ENCODE measurements around the gene ALDH1L1. TPM values are rescaled to one million over a fixed set of nuclear protein-coding genes. Genes with fewer than 3 reads are reported as not detected.

Gene ALDH1L1
- total RNA-seq, 1 donor from 2014 or later, result 5.0 TPM

DNA sequence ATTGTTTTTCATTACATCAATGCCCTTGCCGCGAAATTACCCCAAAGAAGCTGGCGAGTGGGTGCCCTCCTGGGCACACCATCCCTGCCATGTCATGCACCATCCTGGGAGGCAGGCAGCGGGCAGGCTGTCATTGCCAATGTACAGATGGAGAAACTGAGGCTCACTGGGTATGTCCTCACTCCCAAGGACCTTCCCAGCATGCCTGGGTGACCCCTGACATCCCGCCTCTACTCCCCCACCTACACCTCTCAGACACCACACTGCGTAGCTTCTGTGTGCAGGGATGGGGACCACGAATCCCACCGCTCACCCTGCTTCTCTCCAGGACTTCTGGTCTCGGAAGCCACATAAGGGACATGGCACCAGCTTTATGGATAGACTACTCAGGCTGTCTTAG is 55.5 kb downstream of the ALDH1L1 start:
- peak; percentile 24 for DNase-seq (ENCODE audit: extremely low spot score, unreplicated experiment)
- no peak for TF ChIP-seq CTCF (conservative IDR thresholded peaks at IDR 0.05)
- H3K4me3 Mint-ChIP-seq, result no peak overlapping the region

GRCh38 chr3:126124148-126124868 is 56.1 kb downstream of the ALDH1L1 start:
- no peak for TF ChIP-seq CTCF (conservative IDR thresholded peaks at IDR 0.05)
- Mint-ChIP-seq H3K27ac (no peak overlapping the region), H3K9me3 (peaks cover 4% of the 10 kb centered on the region), H3K36me3 (no peaks in the 10 kb centered on the region), H3K27me3 (no peaks in the 10 kb centered on the region), H3K4me3 (no peak overlapping the region), H3K4me1 (ENCODE audit: unreplicated experiment) (no peaks in the 10 kb centered on the region)
- DNase-seq (ENCODE audit: extremely low spot score, unreplicated experiment), result peak; percentile 56

More for the DNA sequence above, 55.5 kb downstream of the ALDH1L1 start:
- Mint-ChIP-seq H3K4me1 (ENCODE audit: unreplicated experiment) (no peaks in the 10 kb centered on the region), H3K27ac (no peak overlapping the region), H3K36me3 (no peaks in the 10 kb centered on the region), H3K27me3 (no peaks in the 10 kb centered on the region), H3K9me3 (no peaks in the 10 kb centered on the region)

- Mint-ChIP-seq H3K36me3 (no peaks in the 10 kb centered on the region), H3K4me1 (ENCODE audit: unreplicated experiment) (no peaks in the 10 kb centered on the region), H3K27ac (no peak overlapping the region), H3K9me3 (peaks cover 8% of the 10 kb centered on the region), H3K27me3 (no peaks in the 10 kb centered on the region), H3K4me3 (no peak overlapping the region)
- DNase-seq (ENCODE audit: extremely low spot score, unreplicated experiment), result peak; percentile 37
- no peak for TF ChIP-seq CTCF (conservative IDR thresholded peaks at IDR 0.05)
Observed at GRCh38 chr3:126121632-126122031, 58.8 kb downstream of the ALDH1L1 start.

DNA sequence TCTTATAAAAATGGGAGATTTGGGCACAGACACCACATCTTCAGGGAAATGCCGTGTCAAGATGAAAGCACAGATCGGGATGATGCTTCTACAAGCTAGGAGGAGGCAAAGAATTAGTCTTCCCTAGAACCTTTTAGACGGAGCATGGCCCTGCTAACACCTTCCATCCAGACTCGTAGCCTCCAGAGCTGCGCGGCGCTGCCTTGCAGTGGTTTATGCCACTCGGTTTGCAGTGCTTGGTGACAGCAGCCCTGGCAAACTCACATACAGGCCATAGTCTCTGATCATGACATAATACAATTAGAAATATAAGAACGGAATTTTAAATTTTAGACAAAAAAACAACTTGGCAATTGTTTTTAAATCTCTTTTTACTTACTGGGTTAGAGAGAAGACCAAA is 59.3 kb downstream of the ALDH1L1 start:
- H3K4me1 Mint-ChIP-seq (ENCODE audit: unreplicated experiment), result no peaks in the 10 kb centered on the region
- H3K27me3 Mint-ChIP-seq, result no peaks in the 10 kb centered on the region
- peak; percentile 39 for DNase-seq (ENCODE audit: extremely low spot score, unreplicated experiment)
- no peaks in the 10 kb centered on the region for H3K36me3 Mint-ChIP-seq
- H3K9me3 Mint-ChIP-seq, result peaks cover 8% of the 10 kb centered on the region
- no peak overlapping the region for H3K27ac Mint-ChIP-seq
- H3K4me3 Mint-ChIP-seq, result no peak overlapping the region
- TF ChIP-seq CTCF (conservative IDR thresholded peaks at IDR 0.05), result no peak

DNA sequence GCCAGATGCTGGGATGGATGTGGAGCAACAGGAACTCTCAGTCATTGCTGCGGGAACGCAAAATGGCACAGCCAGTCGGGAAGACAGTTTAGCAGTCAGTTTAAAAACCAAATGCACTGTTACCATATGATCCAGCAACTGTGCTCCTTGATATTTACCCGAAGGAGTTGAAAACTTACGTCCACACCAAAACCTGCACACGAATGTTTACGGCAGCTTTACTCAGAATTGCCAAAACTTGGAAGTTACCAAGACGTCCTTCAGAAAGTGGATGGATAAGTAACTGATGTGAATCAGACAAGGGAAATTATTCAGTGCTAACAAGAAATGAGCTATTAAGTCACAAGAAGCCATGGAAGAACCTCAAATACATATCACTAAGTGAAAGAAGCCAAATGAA is 60.4 kb downstream of the ALDH1L1 start:
- Mint-ChIP-seq H3K36me3 (no peaks in the 10 kb centered on the region), H3K27me3 (no peaks in the 10 kb centered on the region), H3K9me3 (peaks cover 8% of the 10 kb centered on the region), H3K4me3 (no peak overlapping the region), H3K27ac (no peak overlapping the region), H3K4me1 (ENCODE audit: unreplicated experiment) (no peaks in the 10 kb centered on the region)
- TF ChIP-seq CTCF (conservative IDR thresholded peaks at IDR 0.05), result no peak
- no peak for DNase-seq (ENCODE audit: extremely low spot score, unreplicated experiment)

Measured in type B pancreatic cell (in vitro differentiated cells).